ENCODE measurements around the gene CHRM2. TPM values are rescaled to one million over a fixed set of nuclear protein-coding genes. Genes with fewer than 3 reads are reported as not detected.

The CHRM2 gene
- total and polyA plus RNA-seq, 2 experiments from 2014 or later: 0.21 to 0.35 TPM

DNA sequence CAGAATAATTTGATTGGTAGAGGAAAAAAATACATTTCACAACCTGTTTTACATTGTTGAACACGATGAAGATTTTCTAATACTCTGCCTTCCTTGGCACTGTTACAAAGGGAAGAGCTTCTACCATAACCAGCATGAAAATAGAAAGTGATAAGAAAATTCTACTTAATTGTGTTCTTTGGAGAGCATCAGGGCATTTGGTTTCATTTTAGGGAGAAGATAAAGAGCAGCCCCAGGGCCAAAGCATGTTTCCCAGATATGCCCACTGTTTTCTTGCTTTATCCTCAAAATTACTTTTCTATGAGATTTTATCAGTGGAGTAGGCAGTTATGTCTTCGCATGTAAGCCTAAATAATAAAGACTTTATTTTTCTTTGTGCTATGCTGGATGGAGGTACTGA lies 9.5 kb downstream of the CHRM2 start (continued):
- TF ChIP-seq, protein P1, sequence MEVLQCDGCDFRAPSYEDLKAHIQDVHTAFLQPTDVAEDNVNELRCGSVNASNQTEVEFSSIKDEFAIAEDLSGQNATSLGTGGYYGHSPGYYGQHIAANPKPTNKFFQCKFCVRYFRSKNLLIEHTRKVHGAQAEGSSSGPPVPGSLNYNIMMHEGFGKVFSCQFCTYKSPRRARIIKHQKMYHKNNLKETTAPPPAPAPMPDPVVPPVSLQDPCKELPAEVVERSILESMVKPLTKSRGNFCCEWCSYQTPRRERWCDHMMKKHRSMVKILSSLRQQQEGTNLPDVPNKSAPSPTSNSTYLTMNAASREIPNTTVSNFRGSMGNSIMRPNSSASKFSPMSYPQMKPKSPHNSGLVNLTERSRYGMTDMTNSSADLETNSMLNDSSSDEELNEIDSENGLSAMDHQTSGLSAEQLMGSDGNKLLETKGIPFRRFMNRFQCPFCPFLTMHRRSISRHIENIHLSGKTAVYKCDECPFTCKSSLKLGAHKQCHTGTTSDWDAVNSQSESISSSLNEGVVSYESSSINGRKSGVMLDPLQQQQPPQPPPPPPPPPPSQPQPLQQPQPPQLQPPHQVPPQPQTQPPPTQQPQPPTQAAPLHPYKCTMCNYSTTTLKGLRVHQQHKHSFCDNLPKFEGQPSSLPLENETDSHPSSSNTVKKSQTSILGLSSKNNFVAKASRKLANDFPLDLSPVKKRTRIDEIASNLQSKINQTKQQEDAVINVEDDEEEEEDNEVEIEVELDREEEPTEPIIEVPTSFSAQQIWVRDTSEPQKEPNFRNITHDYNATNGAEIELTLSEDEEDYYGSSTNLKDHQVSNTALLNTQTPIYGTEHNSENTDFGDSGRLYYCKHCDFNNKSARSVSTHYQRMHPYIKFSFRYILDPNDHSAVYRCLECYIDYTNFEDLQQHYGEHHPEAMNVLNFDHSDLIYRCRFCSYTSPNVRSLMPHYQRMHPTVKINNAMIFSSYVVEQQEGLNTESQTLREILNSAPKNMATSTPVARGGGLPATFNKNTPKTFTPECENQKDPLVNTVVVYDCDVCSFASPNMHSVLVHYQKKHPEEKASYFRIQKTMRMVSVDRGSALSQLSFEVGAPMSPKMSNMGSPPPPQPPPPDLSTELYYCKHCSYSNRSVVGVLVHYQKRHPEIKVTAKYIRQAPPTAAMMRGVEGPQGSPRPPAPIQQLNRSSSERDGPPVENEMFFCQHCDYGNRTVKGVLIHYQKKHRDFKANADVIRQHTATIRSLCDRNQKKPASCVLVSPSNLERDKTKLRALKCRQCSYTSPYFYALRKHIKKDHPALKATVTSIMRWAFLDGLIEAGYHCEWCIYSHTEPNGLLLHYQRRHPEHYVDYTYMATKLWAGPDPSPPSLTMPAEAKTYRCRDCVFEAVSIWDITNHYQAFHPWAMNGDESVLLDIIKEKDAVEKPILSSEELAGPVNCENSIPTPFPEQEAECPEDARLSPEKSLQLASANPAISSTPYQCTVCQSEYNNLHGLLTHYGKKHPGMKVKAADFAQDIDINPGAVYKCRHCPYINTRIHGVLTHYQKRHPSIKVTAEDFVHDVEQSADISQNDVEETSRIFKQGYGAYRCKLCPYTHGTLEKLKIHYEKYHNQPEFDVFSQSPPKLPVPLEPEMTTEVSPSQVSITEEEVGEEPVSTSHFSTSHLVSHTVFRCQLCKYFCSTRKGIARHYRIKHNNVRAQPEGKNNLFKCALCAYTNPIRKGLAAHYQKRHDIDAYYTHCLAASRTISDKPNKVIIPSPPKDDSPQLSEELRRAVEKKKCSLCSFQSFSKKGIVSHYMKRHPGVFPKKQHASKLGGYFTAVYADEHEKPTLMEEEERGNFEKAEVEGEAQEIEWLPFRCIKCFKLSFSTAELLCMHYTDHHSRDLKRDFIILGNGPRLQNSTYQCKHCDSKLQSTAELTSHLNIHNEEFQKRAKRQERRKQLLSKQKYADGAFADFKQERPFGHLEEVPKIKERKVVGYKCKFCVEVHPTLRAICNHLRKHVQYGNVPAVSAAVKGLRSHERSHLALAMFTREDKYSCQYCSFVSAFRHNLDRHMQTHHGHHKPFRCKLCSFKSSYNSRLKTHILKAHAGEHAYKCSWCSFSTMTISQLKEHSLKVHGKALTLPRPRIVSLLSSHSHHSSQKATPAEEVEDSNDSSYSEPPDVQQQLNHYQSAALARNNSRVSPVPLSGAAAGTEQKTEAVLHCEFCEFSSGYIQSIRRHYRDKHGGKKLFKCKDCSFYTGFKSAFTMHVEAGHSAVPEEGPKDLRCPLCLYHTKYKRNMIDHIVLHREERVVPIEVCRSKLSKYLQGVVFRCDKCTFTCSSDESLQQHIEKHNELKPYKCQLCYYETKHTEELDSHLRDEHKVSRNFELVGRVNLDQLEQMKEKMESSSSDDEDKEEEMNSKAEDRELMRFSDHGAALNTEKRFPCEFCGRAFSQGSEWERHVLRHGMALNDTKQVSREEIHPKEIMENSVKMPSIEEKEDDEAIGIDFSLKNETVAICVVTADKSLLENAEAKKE (CRISPR knock-in tag; IDR thresholded peaks at IDR 0.05): no peak
- TF ChIP-seq, protein P2, sequence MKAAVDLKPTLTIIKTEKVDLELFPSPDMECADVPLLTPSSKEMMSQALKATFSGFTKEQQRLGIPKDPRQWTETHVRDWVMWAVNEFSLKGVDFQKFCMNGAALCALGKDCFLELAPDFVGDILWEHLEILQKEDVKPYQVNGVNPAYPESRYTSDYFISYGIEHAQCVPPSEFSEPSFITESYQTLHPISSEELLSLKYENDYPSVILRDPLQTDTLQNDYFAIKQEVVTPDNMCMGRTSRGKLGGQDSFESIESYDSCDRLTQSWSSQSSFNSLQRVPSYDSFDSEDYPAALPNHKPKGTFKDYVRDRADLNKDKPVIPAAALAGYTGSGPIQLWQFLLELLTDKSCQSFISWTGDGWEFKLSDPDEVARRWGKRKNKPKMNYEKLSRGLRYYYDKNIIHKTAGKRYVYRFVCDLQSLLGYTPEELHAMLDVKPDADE (IDR thresholded peaks at IDR 0.05): no peak
- no peak for TF ChIP-seq ZNF114 (CRISPR knock-in tag; IDR thresholded peaks at IDR 0.05)
- TF ChIP-seq NANOG (IDR thresholded peaks at IDR 0.05; ENCODE audit: borderline replicate concordance): no peak
- TF ChIP-seq, protein P3, sequence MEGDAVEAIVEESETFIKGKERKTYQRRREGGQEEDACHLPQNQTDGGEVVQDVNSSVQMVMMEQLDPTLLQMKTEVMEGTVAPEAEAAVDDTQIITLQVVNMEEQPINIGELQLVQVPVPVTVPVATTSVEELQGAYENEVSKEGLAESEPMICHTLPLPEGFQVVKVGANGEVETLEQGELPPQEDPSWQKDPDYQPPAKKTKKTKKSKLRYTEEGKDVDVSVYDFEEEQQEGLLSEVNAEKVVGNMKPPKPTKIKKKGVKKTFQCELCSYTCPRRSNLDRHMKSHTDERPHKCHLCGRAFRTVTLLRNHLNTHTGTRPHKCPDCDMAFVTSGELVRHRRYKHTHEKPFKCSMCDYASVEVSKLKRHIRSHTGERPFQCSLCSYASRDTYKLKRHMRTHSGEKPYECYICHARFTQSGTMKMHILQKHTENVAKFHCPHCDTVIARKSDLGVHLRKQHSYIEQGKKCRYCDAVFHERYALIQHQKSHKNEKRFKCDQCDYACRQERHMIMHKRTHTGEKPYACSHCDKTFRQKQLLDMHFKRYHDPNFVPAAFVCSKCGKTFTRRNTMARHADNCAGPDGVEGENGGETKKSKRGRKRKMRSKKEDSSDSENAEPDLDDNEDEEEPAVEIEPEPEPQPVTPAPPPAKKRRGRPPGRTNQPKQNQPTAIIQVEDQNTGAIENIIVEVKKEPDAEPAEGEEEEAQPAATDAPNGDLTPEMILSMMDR (conservative IDR thresholded peaks at IDR 0.05; ENCODE audit: low read depth in 2 of 2): no peak
- TF ChIP-seq EZH2 (IDR thresholded peaks at IDR 0.05; ENCODE audit: low read depth, unreplicated experiment): no peak
- TF ChIP-seq CREB1 (CRISPR knock-in tag; IDR thresholded peaks at IDR 0.05; ENCODE audit: low read depth): no peak
- no peak for TF ChIP-seq ZNF331 (CRISPR knock-in tag; IDR thresholded peaks at IDR 0.05; ENCODE audit: low read depth)
- no peak for TF ChIP-seq EZH2phosphoT487 (IDR thresholded peaks at IDR 0.05; ENCODE audit: unreplicated experiment)
- no peak for TF ChIP-seq STAT1 (IDR thresholded peaks at IDR 0.05; ENCODE audit: unreplicated experiment)
